HG02588 (cell line): ENCODE data around the gene MGP.

ENCODE experiments used
- ATAC-seq: cut with Tn5 transposase; IDR thresholded peaks from one replicate; pipeline ENCODE4 v1.9.1; 2021; ENCODE audit warnings: mild to moderate bottlenecking, moderate library complexity; ENCODE audit not compliant: unreplicated experiment

Gene MGP

GRCh38 chr12:14868916-14869506 is 16.6 kb downstream of the MGP start:
- no peak for ATAC-seq

GRCh38 chr12:14860490-14860889 is 25.2 kb downstream of the MGP start:
- ATAC-seq = no peak

- no peak for ATAC-seq
Observed at GRCh38 chr12:14858513-14858912, 27.1 kb downstream of the MGP start.

- ATAC-seq = no peak
Observed at GRCh38 chr12:14854586-14855183, 31.0 kb downstream of the MGP start.

- no peak for ATAC-seq
Observed at GRCh38 chr12:14853961-14854360, 31.7 kb downstream of the MGP start.

GRCh38 chr12:14852880-14853279 is 32.8 kb downstream of the MGP start:
- ATAC-seq = no peak

GRCh38 chr12:14850929-14851663 is 34.6 kb downstream of the MGP start:
- peak; percentile 80 for ATAC-seq

GRCh38 chr12:14849661-14850060 is 36.0 kb downstream of the MGP start:
- no peak for ATAC-seq

- ATAC-seq = no peak
Observed at GRCh38 chr12:14846876-14847580, 38.6 kb downstream of the MGP start.

- ATAC-seq = no peak
Observed at GRCh38 chr12:14846042-14846587, 39.5 kb downstream of the MGP start.

- no peak for ATAC-seq
Observed at GRCh38 chr12:14845350-14845750, 40.3 kb downstream of the MGP start.

GRCh38 chr12:14844401-14844800 is 41.3 kb downstream of the MGP start:
- no peak for ATAC-seq

- no peak for ATAC-seq
Observed at GRCh38 chr12:14843425-14843887, 42.2 kb downstream of the MGP start, which contains the start of gene ART4. Gene ART4, minus strand, starts transcription at chr12:14843526. Its CDS starts 413 bp downstream, at chr12:14843113.

GRCh38 chr12:14842315-14842714 is 43.3 kb downstream of the MGP start:
- ATAC-seq = no peak

GRCh38 chr12:14841761-14842160 is 43.9 kb downstream of the MGP start:
- no peak for ATAC-seq

- ATAC-seq = no peak
Observed at GRCh38 chr12:14840616-14841015, 45.0 kb downstream of the MGP start.

GRCh38 chr12:14839262-14839661 is 46.4 kb downstream of the MGP start:
- ATAC-seq = no peak

- ATAC-seq = no peak
Observed at GRCh38 chr12:14836336-14837210, 49.1 kb downstream of the MGP start.

- no peak for ATAC-seq
Observed at GRCh38 chr12:14834509-14834908, 51.1 kb downstream of the MGP start.

- no peak for ATAC-seq
Observed at GRCh38 chr12:14833952-14834351, 51.7 kb downstream of the MGP start.
